Cardiac muscle cell (in vitro differentiated cells and primary cell): ENCODE data around the gene WHAMM. TPM values are rescaled to one million over a fixed set of nuclear protein-coding genes. Genes with fewer than 3 reads are reported as not detected.
A peak's percentile ranks its signal among the peaks of the same experiment; 100 is the strongest.

Experiments used
- DNase-seq, 2 donors: peaks; one replicate each; pipeline versions ENCODE4 v3.0.0 to v3.0.0-alpha.2; 2010 to 2017; ENCODE audit warnings: low read depth in 1 of 2, low spot score in 1 of 2
- H3K27ac ChIP-seq: fragments of 200-600 bp; sonication (generic); 2 replicates; pipeline ENCODE4 v1.5.1; 2016
- H3K27me3 ChIP-seq: fragments of 200-600 bp; sonication (generic); 2 replicates; pipeline ENCODE4 v1.6.0; 2016; ENCODE audit warnings: control low read depth
- H3K36me3 ChIP-seq: fragments of 200-600 bp; sonication (generic); 2 replicates; pipeline ENCODE4 v1.5.1; 2016; ENCODE audit warnings: control low read depth
- H3K4me1 ChIP-seq: fragments of 200-600 bp; sonication (generic); 2 replicates; pipeline ENCODE4 v1.8.1; 2017; ENCODE audit warnings: low read depth, mild to moderate bottlenecking, mixed run types
- H3K4me3 ChIP-seq: fragments of 200-600 bp; sonication (generic); 2 replicates; pipeline ENCODE4 v1.5.1; 2016; ENCODE audit warnings: mild to moderate bottlenecking
- H3K9me3 ChIP-seq: fragments of 200-600 bp; sonication (generic); 2 replicates; pipeline ENCODE4 v1.5.1; 2017; ENCODE audit warnings: low read depth, mild to moderate bottlenecking, control low read depth
- polyA plus RNA-seq: library from polyadenylated mRNA; unstranded; fragments of >200 nt; fragmentation: Nextera tagmentation; extraction: Ambion mirVana; gene quantifications from 2 replicates; pipeline ENCODE4 v1.2.1, GENCODE V29; 2016
- total RNA-seq: library from RNA; depleted of rRNA; stranded (reverse); fragments of >200 nt; gene quantifications from 2 replicates; pipeline ENCODE4 v1.2.3, GENCODE V29; 2016
- TF ChIP-seq, protein P1 (sequence below): IDR thresholded peaks from 2 replicates; pipeline ENCODE4 v1.5.1; 2012; ENCODE audit warnings: low read depth, mild to moderate bottlenecking, low read length

WHAMM gene
- total and polyA plus RNA-seq, 2 experiments from 2014 or later, result 5.1 to 7.6 TPM

- no peak overlapping the region for H3K27ac ChIP-seq
- no peak overlapping the region for H3K4me3 ChIP-seq
- no peaks in the 10 kb centered on the region for H3K9me3 ChIP-seq
- H3K4me1 ChIP-seq, result no peaks in the 10 kb centered on the region
- no peak for DNase-seq
- TF ChIP-seq, protein P1, sequence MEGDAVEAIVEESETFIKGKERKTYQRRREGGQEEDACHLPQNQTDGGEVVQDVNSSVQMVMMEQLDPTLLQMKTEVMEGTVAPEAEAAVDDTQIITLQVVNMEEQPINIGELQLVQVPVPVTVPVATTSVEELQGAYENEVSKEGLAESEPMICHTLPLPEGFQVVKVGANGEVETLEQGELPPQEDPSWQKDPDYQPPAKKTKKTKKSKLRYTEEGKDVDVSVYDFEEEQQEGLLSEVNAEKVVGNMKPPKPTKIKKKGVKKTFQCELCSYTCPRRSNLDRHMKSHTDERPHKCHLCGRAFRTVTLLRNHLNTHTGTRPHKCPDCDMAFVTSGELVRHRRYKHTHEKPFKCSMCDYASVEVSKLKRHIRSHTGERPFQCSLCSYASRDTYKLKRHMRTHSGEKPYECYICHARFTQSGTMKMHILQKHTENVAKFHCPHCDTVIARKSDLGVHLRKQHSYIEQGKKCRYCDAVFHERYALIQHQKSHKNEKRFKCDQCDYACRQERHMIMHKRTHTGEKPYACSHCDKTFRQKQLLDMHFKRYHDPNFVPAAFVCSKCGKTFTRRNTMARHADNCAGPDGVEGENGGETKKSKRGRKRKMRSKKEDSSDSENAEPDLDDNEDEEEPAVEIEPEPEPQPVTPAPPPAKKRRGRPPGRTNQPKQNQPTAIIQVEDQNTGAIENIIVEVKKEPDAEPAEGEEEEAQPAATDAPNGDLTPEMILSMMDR, result no peak
- no peaks in the 10 kb centered on the region for H3K27me3 ChIP-seq
- no peaks in the 10 kb centered on the region for H3K36me3 ChIP-seq
Observed at GRCh38 chr15:82845686-82846085, 36.3 kb downstream of the WHAMM start.

GRCh38 chr15:82846621-82847020 lies 37.2 kb downstream of the WHAMM start:
- Histone ChIP-seq H3K4me3 (no peak overlapping the region), H3K27ac (no peak overlapping the region), H3K27me3 (no peaks in the 10 kb centered on the region), H3K9me3 (no peaks in the 10 kb centered on the region), H3K36me3 (no peaks in the 10 kb centered on the region), H3K4me1 (no peaks in the 10 kb centered on the region)
- TF ChIP-seq, protein P1, result no peak
- no peak for DNase-seq

DNA sequence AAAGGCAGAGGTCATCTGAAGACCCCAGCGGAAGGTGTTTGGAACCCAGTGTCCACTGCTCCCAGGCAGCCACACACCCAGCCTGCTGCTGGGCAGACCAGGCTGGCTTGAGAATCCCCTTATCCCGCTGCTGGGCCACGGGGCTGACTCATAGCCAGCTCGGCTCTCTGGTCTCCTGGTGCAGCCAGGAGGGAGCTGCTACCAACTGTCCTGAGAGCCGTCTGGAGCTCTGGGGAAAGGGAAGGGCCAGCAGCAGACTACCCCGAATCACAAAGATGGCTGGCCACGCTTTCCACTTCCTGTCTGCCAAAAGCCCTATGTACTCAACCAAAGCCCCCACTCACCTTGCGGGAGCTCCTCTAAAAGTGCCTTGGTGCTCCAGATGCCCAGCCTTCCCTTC lies 38.3 kb downstream of the WHAMM start:
- TF ChIP-seq, protein P1, result no peak
- H3K4me3 ChIP-seq, result no peak overlapping the region
- H3K36me3 ChIP-seq, result no peaks in the 10 kb centered on the region
- no peaks in the 10 kb centered on the region for H3K27me3 ChIP-seq
- no peaks in the 10 kb centered on the region for H3K4me1 ChIP-seq
- no peak overlapping the region for H3K27ac ChIP-seq
- H3K9me3 ChIP-seq, result no peaks in the 10 kb centered on the region
- no peak for DNase-seq

DNA sequence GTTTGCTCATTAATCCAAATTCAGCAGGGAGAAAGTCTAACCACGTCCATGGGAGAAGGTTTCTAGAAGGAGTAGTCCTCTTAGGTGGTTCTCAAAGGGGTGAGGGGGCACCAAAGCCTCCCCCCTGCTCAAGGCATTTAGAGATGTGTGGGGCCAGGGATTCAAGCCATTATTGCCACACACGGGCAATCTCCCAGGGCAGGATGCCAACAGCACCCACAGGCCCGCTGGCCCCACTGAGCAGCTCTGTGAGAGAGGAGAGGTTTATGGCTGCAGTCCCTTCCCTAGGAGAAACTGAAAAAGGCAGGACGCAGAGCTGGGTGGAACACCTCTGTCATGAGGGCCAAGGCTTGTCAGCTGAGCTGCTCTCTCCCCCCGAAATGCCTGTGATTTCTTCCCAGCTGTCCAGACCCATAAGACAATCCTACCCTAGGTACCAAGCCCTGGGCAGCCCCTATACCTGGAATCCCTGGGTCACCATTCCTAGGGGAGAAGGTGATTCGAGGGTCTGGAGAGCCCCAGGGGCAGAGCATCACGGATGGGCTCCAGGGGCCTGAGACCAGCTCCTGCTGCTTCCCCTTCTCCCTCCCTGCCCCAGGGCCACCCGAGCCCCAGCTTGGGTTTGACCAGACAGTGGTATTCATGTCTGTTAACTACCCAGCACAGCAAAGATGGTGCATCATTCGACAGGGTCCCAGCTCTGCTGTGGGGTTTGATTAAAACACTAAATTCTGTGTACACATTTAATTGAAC lies 39.0 kb downstream of the WHAMM start:
- H3K36me3 ChIP-seq, result no peaks in the 10 kb centered on the region
- H3K9me3 ChIP-seq, result no peaks in the 10 kb centered on the region
- no peak for DNase-seq
- H3K27me3 ChIP-seq, result no peaks in the 10 kb centered on the region
- no peak overlapping the region for H3K4me3 ChIP-seq
- no peaks in the 10 kb centered on the region for H3K4me1 ChIP-seq
- TF ChIP-seq, protein P1, result no peak
- no peak overlapping the region for H3K27ac ChIP-seq

DNA sequence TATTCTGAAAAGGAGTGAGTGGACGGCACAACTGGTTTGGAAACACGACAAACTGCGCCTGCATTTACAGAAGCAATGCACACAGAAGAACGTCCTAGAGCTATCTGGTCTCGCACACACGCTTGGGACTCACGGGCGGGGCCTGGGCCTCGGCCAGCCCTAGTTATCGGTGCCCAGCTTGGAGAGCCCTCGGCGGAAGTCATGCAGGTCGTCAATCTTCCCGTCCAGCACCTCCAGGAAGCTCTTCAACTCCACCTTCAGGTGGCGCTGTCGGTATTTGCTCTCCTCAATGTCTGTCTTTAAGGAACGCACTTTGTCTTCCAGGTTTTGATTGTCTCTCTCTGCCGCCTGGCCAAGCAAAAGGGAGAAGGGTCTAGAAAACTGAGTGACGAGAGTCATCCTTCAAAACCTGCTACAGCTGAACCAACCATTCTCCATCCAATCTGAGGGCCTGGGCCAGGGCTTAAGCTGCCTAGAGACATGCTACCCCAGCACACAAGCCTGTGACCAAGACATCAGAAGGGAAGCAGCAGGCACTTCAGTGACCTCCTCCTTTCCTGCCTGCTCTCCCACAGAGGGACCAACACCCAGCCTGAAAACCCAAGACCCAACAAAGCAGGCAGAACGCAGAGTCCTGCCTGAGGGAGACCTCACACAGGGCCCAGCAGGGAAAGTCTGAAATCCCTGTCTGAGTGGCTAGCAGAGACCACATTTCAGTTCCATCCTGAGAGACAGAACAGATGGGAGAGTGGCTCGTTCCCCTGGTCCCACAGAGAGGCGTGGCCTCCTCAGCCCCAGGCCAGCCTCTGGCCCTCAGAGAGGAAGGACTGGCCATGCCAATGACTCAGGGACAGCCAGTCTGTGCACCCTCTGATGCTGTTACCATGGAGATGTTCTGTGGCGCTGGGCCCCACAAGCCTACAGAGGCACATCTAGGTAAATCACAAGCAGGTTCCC lies 40.4 kb downstream of the WHAMM start:
- Histone ChIP-seq H3K27ac (peak overlapping the region; percentile 11), H3K9me3 (no peaks in the 10 kb centered on the region), H3K4me3 (no peak overlapping the region), H3K4me1 (no peaks in the 10 kb centered on the region), H3K36me3 (no peaks in the 10 kb centered on the region), H3K27me3 (no peaks in the 10 kb centered on the region)
- TF ChIP-seq, protein P1, result peak; percentile 86
- peak; percentile 90 to 91 for DNase-seq
